ENCODE results near the gene S100A16. TPM values are rescaled to one million over a fixed set of nuclear protein-coding genes. Genes with fewer than 3 reads are reported as not detected.

The S100A16 gene
- total RNA-seq, 1 experiment from 2014 or later = 196 TPM

DNA sequence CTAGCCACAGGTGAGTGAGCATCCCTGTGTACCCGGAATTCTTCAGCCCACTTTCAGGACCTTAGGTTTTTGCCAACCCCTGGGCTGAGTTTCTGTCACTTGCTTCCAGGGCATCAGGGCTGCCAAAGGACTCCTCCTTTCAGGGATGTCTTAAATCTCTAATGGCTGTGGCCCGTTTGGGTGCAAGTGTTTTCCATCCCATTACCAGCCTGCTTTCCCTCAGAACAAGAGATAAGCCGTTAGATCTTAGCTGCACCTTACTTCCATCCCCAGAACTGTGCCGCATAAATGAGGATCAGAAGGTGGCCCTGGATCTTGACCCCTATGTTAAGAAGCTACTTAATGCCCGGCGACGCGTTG is 46.2 kb upstream of the S100A16 start:
- no peak for TF ChIP-seq POLR2A (IDR thresholded peaks at IDR 0.05; ENCODE audit: borderline replicate concordance, extremely low read depth, insufficient read depth, insufficient read length)
- no peak for TF ChIP-seq ZNF274 (IDR thresholded peaks at IDR 0.05; ENCODE audit: low read depth, low read length)
- TF ChIP-seq JUND (IDR thresholded peaks at IDR 0.05) = no peak
- no peak for TF ChIP-seq CBX3 (IDR thresholded peaks at IDR 0.05; ENCODE audit: low read depth)
- no peak for TF ChIP-seq CTCF (IDR thresholded peaks at IDR 0.05 in 2 of 3, conservative IDR thresholded peaks at IDR 0.05 in 1 of 3; ENCODE audit: borderline replicate concordance in 1 of 3, insufficient read depth in 1 of 3, low read depth in 2 of 3, low read length in 2 of 3)
- no peak for TF ChIP-seq POLR2AphosphoS5 (IDR thresholded peaks at IDR 0.05; ENCODE audit: low read depth, low read length)
- TF ChIP-seq SRF (IDR thresholded peaks at IDR 0.05; ENCODE audit: low read depth) = no peak
- no peak for TF ChIP-seq MAX (IDR thresholded peaks at IDR 0.05)
- TF ChIP-seq SP1 (IDR thresholded peaks at IDR 0.05; ENCODE audit: low read depth) = no peak
- TF ChIP-seq CEBPB (IDR thresholded peaks at IDR 0.05; ENCODE audit: low read depth) = no peak
- no peak for TF ChIP-seq EZH2 (IDR thresholded peaks at IDR 0.05)
- TF ChIP-seq REST (IDR thresholded peaks at IDR 0.05; ENCODE audit: low read depth) = no peak
- no peak for TF ChIP-seq FOSL1 (IDR thresholded peaks at IDR 0.05; ENCODE audit: low read depth)
- no peak for TF ChIP-seq SIN3A (IDR thresholded peaks at IDR 0.05; ENCODE audit: low read depth)
- TF ChIP-seq TCF7L2 (IDR thresholded peaks at IDR 0.05; ENCODE audit: borderline replicate concordance, extremely low read depth, insufficient read depth, insufficient read length) = no peak
- no peak for TF ChIP-seq RAD21 (IDR thresholded peaks at IDR 0.05; ENCODE audit: low read depth)
- TF ChIP-seq ZFX (IDR thresholded peaks at IDR 0.05) = no peak
- POLR2A ChIA-PET = interaction anchor here (0.9 to 1.7 kb wide), 5 partner anchors 9 to 116 kb away, joined by 3 to 8 read pairs (median 3); partner anchors contain the start of genes CHTOP and SLC27A3

More for the DNA sequence above, 46.2 kb upstream of the S100A16 start:
- H3K4me1 ChIP-seq (ENCODE audit: control insufficient read depth in 1 of 2, insufficient read depth in 2 of 2, low read length in 2 of 2) = peaks cover 10 to 22% of the 10 kb centered on the region in 2 experiments; a peak in 3 of 4 replicates
- peak overlapping the region; percentile 73 to 88 for H3K4me3 ChIP-seq (replicated peaks in 1 of 2; ENCODE audit: low read depth in 1 of 2, low read length in 2 of 2)
- H3K9ac ChIP-seq (ENCODE audit: low read length) = peak overlapping the region; percentile 67
- RAD21 ChIA-PET (ENCODE audit: low non-redundant PET in 1 of 2, low total read pairs in 2 of 2, uncharacterized antibody in 2 of 2, unreplicated experiment in 2 of 2) = no interaction called here
- peak overlapping the region; percentile 80; the same call in 1 of the 2 replicates for H3K27ac ChIP-seq (ENCODE audit: low read depth, low read length)
- CTCF ChIA-PET = interaction anchor here (1.6 kb wide), 1 partner anchor 87 kb away, joined by 5 read pairs; no protein-coding TSS in a partner anchor
- ATAC-seq (no peak), DNase-seq (ENCODE audit: low read depth, low spot score) (no peak)
- H3K36me3 ChIP-seq (ENCODE audit: control insufficient read depth in 1 of 2, insufficient read depth in 2 of 2, low read length in 2 of 2) = peaks cover 28 to 33% of the 10 kb centered on the region in 2 experiments
- peaks cover 16% of the 10 kb centered on the region for H3K79me2 ChIP-seq (ENCODE audit: insufficient read depth, low read length)
- H2AFZ ChIP-seq (ENCODE audit: low read depth, low read length, poor library complexity, severe bottlenecking) = no peak overlapping the region
- H3K9me3 ChIP-seq (ENCODE audit: control insufficient read depth in 1 of 2, insufficient read depth in 1 of 2, low read depth in 1 of 2, low read length in 2 of 2) = no peaks in the 10 kb centered on the region
- no peaks in the 10 kb centered on the region for H3K27me3 ChIP-seq (ENCODE audit: insufficient read depth, low read length)
- H4K20me1 ChIP-seq (ENCODE audit: insufficient read depth) = no peaks in the 10 kb centered on the region; the same call in 1 of the 2 replicates
- no peaks in the 10 kb centered on the region for H3K9me2 ChIP-seq (ENCODE audit: insufficient read depth)
- no TSS peak for BruUV-seq (replicated peaks)
- intact Hi-C loops (cut with micrococcal nuclease) = no loop called here
- H3K4me2 ChIP-seq (ENCODE audit: low read length) = peak overlapping the region; percentile 79

All from HCT116 (cell line).